VCaP (cell line): Measurements from ENCODE around the gene ELAVL3.

ENCODE experiments used
- H3K27ac ChIP-seq: fragments of 450-650 bp; 2 replicates; pipeline ENCODE4 v1.5.1; 2017
- CTCF ChIP-seq: fragments of 450-650 bp; conservative IDR thresholded peaks from 2 replicates; pipeline ENCODE4 v1.5.1; 2017; ENCODE audit warnings: mild to moderate bottlenecking, moderate library complexity

ELAVL3 gene

GRCh38 chr19:11506967-11507366 lies 26.1 kb upstream of the ELAVL3 start:
- TF ChIP-seq CTCF, result no peak

GRCh38 chr19:11506101-11506555 lies 25.3 kb upstream of the ELAVL3 start:
- no peak for TF ChIP-seq CTCF
- H3K27ac ChIP-seq, result peak overlapping the region; percentile 92

More at GRCh38 chr19:11506967-11507366, 26.1 kb upstream of the ELAVL3 start:
- H3K27ac ChIP-seq, result no peak overlapping the region

GRCh38 chr19:11505504-11506100 lies 24.8 kb upstream of the ELAVL3 start, which contains the start of gene ZNF653:
TSS of gene ZNF653 (minus strand) at chr19:11505839. CDS start at chr19:11505786, 53 bp downstream.
- TF ChIP-seq CTCF, result no peak
- peak within 1 kb of the TSS; percentile 92 for H3K27ac ChIP-seq

- TF ChIP-seq CTCF, result no peak
- H3K27ac ChIP-seq, result peak overlapping the region; percentile 92
Measured at GRCh38 chr19:11505032-11505503, 24.2 kb upstream of the ELAVL3 start.

GRCh38 chr19:11504502-11505031 lies 23.7 kb upstream of the ELAVL3 start:
- peak overlapping the region; percentile 92 for H3K27ac ChIP-seq

GRCh38 chr19:11499890-11500420 lies 19.1 kb upstream of the ELAVL3 start:
- no peak for TF ChIP-seq CTCF
- no peak overlapping the region for H3K27ac ChIP-seq

More at GRCh38 chr19:11504502-11505031, 23.7 kb upstream of the ELAVL3 start:
- no peak for TF ChIP-seq CTCF

GRCh38 chr19:11499220-11499726 lies 18.4 kb upstream of the ELAVL3 start:
- H3K27ac ChIP-seq, result no peak overlapping the region
- no peak for TF ChIP-seq CTCF
